Suprapubic skin (tissue), 4 donors: ENCODE measurements around the gene PGAP1. TPM values are rescaled to one million over a fixed set of nuclear protein-coding genes. Genes with fewer than 3 reads are reported as not detected.

Source experiments
- DNase-seq, 2 donors: peaks; one replicate each; pipeline ENCODE4 v3.0.0-alpha.2; 2019; ENCODE audit warnings: low spot score in 2 of 2
- H3K27ac ChIP-seq: fragments of 200-600 bp; sonication (generic); one replicate; pipeline ENCODE4 v1.5.1; 2019
- H3K27me3 ChIP-seq: fragments of 200-600 bp; sonication (generic); one replicate; pipeline ENCODE4 v1.5.1; 2019
- H3K36me3 ChIP-seq: fragments of 200-600 bp; sonication (generic); one replicate; pipeline ENCODE4 v1.5.1; 2019
- H3K4me1 ChIP-seq: fragments of 200-600 bp; sonication (generic); one replicate; pipeline ENCODE4 v1.5.1; 2019
- H3K4me3 ChIP-seq: fragments of 200-600 bp; sonication (generic); one replicate; pipeline ENCODE4 v1.5.1; 2019; ENCODE audit warnings: mild to moderate bottlenecking
- H3K9me3 ChIP-seq: fragments of 200-600 bp; sonication (generic); one replicate; pipeline ENCODE4 v1.5.1; 2019
- CTCF ChIP-seq, 2 donors: fragments of 200-600 bp in 1 of 2; fragments of 450-650 bp in 1 of 2; sonication (generic) in 1 of 2; IDR thresholded peaks; one replicate each; pipeline ENCODE4 v1.5.1; 2016 to 2019; ENCODE audit warnings: antibody characterized with exemption in 2 of 2, mild to moderate bottlenecking in 1 of 2, moderate library complexity in 1 of 2
- EP300 ChIP-seq: sonication (generic); formaldehyde crosslinking; IDR thresholded peaks from one replicate; pipeline ENCODE4 v1.6.1; 2017; ENCODE audit warnings: antibody characterized with exemption
- POLR2A ChIP-seq, 2 donors: fragments of 450-650 bp; IDR thresholded peaks; one replicate each; pipeline ENCODE4 v1.6.1; 2017; ENCODE audit warnings: antibody characterized with exemption in 2 of 2, mild to moderate bottlenecking in 2 of 2, moderate library complexity in 2 of 2
- POLR2AphosphoS5 ChIP-seq, 3 donors: sonication (generic); formaldehyde crosslinking; IDR thresholded peaks; one replicate each; pipeline ENCODE4 v1.6.1; 2017; ENCODE audit warnings: antibody characterized with exemption in 3 of 3
- WGBS: methylation state at CpG from one replicate; pipeline ENCODE4 v1.1.5; 2018; 5-methylcytosine and 5-hydroxymethylcytosine counted together
- total RNA-seq, 4 donors: library from RNA; depleted of rRNA; stranded (reverse); fragments of >200 nt; gene quantifications; one replicate each; pipeline ENCODE4 v1.1.0, GENCODE V29; 2016

The PGAP1 gene
- total RNA-seq, 4 donors from 2014 or later: 16.8 to 84.2 (median 32.2) TPM

GRCh38 chr2:196802401-196802800 lies 124.1 kb downstream of the PGAP1 start:
- H3K36me3 ChIP-seq: peaks cover 2% of the 10 kb centered on the region
- no peak overlapping the region for H3K27ac ChIP-seq
- WGBS: 54% methylated on average over 2 of the region's 2 CpGs
- DNase-seq: no peak
- no peaks in the 10 kb centered on the region for H3K9me3 ChIP-seq
- TF ChIP-seq POLR2A (IDR thresholded peaks at IDR 0.05) (no peak), EP300 (no peak), CTCF (IDR thresholded peaks at IDR 0.05) (no peak), POLR2AphosphoS5 (IDR thresholded peaks at IDR 0.05) (no peak)
- no peaks in the 10 kb centered on the region for H3K27me3 ChIP-seq
- no peak overlapping the region for H3K4me3 ChIP-seq
- peaks cover 19% of the 10 kb centered on the region for H3K4me1 ChIP-seq

DNA sequence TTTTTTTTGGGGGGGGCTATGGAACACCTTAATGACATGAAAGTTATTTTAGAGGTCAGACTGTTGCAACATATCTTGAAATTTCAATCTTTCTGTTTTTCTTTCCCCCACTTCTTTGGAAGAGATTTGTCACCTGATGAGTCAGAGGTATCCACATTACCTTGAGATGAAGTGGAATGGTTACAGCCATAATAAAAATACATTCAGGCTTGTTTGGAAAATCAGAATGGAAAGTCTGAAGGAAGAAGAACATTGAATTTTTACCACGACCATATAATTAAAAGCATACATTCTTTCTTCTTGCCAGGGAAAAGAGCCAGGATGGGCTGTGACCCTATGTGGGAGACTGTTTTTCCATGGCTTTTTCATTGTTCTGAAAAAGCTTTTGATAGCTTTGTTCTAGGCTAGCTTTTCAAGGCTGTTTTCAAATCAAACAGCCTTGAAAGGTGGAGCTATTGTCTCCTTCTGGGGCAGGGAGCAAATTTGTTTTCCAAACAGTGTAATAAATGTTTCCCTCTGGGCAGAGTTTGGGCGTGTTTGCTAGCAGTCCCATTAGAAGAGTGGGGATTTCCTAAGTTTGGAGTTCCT lies 124.7 kb downstream of the PGAP1 start:
- peaks cover 19% of the 10 kb centered on the region for H3K4me1 ChIP-seq
- H3K4me3 ChIP-seq: no peak overlapping the region
- TF ChIP-seq CTCF (IDR thresholded peaks at IDR 0.05) (no peak), POLR2A (IDR thresholded peaks at IDR 0.05) (no peak), POLR2AphosphoS5 (IDR thresholded peaks at IDR 0.05) (no peak), EP300 (no peak)

GRCh38 chr2:196798980-196799379 lies 127.5 kb downstream of the PGAP1 start:
- DNase-seq: no peak
- Histone ChIP-seq H3K4me1 (peaks cover 19% of the 10 kb centered on the region), H3K36me3 (peaks cover 32% of the 10 kb centered on the region), H3K4me3 (peak overlapping the region; percentile 68), H3K27me3 (no peaks in the 10 kb centered on the region), H3K27ac (peak overlapping the region; percentile 57), H3K9me3 (no peaks in the 10 kb centered on the region)
- TF ChIP-seq CTCF (IDR thresholded peaks at IDR 0.05) (no peak), POLR2AphosphoS5 (IDR thresholded peaks at IDR 0.05) (no peak), EP300 (no peak), POLR2A (IDR thresholded peaks at IDR 0.05) (no peak)
- 8% methylated on average over 10 of the region's 10 CpGs for WGBS

More for the DNA sequence above, 124.7 kb downstream of the PGAP1 start:
- Histone ChIP-seq H3K27me3 (no peaks in the 10 kb centered on the region), H3K27ac (no peak overlapping the region), H3K36me3 (peaks cover 8% of the 10 kb centered on the region), H3K9me3 (no peaks in the 10 kb centered on the region)
- WGBS: 8% methylated on average over 2 of the region's 2 CpGs
- DNase-seq: no peak

GRCh38 chr2:196792865-196793264 lies 133.6 kb downstream of the PGAP1 start:
- WGBS: 93% methylated on average over 3 of the region's 3 CpGs
- no peak for DNase-seq
- Histone ChIP-seq H3K27me3 (no peaks in the 10 kb centered on the region), H3K4me3 (no peak overlapping the region), H3K4me1 (peaks cover 3% of the 10 kb centered on the region), H3K9me3 (no peaks in the 10 kb centered on the region), H3K36me3 (peaks cover 88% of the 10 kb centered on the region), H3K27ac (no peak overlapping the region)
- TF ChIP-seq POLR2AphosphoS5 (IDR thresholded peaks at IDR 0.05) (no peak), POLR2A (IDR thresholded peaks at IDR 0.05) (no peak), CTCF (IDR thresholded peaks at IDR 0.05) (no peak), EP300 (no peak)

DNA sequence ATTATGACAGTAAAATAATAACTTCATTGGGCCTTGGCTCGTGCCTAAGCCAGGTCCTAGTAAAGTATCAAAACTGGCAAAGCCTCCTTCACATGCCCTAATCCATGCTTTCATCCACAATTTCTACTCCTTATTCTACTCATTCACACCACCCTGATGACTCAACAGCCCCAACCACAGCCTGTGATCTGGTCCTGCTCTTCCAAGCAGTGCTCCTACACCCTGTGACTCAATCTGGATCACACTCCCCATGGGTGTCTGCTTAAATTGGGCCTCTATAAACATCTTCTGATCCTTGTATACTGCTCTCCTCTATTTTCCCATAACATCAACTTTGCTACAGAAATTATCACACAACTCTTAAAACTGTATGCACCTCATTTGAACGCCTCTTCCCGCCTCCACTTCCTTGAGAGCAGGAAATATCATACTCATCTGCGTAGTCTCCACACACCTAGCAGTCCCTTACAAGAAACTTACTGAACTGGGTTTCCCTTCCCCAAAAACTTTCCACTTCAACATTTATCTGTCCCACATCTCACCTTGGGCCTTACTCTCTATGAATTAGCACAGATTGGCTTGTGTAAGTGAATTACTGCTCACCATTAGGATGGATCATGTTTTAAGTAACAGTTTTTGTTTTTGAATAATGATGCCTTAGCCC lies 142.9 kb downstream of the PGAP1 start:
- DNase-seq: no peak
- H3K27me3 ChIP-seq: no peaks in the 10 kb centered on the region
- H3K4me3 ChIP-seq: no peak overlapping the region
- peaks cover 96% of the 10 kb centered on the region for H3K36me3 ChIP-seq
- H3K4me1 ChIP-seq: no peaks in the 10 kb centered on the region
- H3K9me3 ChIP-seq: no peaks in the 10 kb centered on the region
- 94% methylated on average over 4 of the region's 4 CpGs for WGBS
- no peak for TF ChIP-seq POLR2AphosphoS5 (IDR thresholded peaks at IDR 0.05)
- no peak for TF ChIP-seq CTCF (IDR thresholded peaks at IDR 0.05)
- no peak for TF ChIP-seq POLR2A (IDR thresholded peaks at IDR 0.05)
- TF ChIP-seq EP300: no peak
- H3K27ac ChIP-seq: no peak overlapping the region
